KMS-11 (cell line): ENCODE results near the gene CDSN.
A peak's percentile ranks its signal among the peaks of the same experiment; 100 is the strongest.

ENCODE experiments used
- H2AFZ ChIP-seq: fragments of 200-600 bp; sonication (generic); 2 replicates; pipeline ENCODE4 v1.6.1; 2016; ENCODE audit warnings: antibody characterized with exemption, mixed run types, low read depth
- H3K27ac ChIP-seq: fragments of 200-600 bp; sonication (generic); 2 replicates; pipeline ENCODE4 v1.6.1; 2016; ENCODE audit warnings: mild to moderate bottlenecking, mixed run types
- H3K27me3 ChIP-seq: fragments of 200-600 bp; sonication (generic); 2 replicates; pipeline ENCODE4 v1.6.1; 2017; ENCODE audit warnings: mild to moderate bottlenecking, low read depth, mixed run types, moderate library complexity; ENCODE audit not compliant: insufficient read depth
- H3K36me3 ChIP-seq: fragments of 200-600 bp; sonication (generic); 2 replicates; pipeline ENCODE4 v1.6.1; 2017; ENCODE audit warnings: mild to moderate bottlenecking, mixed run types; ENCODE audit not compliant: insufficient read depth
- H3K4me1 ChIP-seq: fragments of 200-600 bp; sonication (generic); 2 replicates; pipeline ENCODE4 v1.6.1; 2016; ENCODE audit warnings: mild to moderate bottlenecking, low read depth, mixed run types; ENCODE audit not compliant: poor library complexity, severe bottlenecking
- H3K4me2 ChIP-seq: fragments of 200-600 bp; sonication (generic); 2 replicates; pipeline ENCODE4 v1.7.0; 2016; ENCODE audit warnings: mild to moderate bottlenecking, mixed run types
- H3K4me3 ChIP-seq: fragments of 200-600 bp; sonication (generic); IDR thresholded peaks from 2 replicates; pipeline ENCODE4 v1.6.1; 2017; ENCODE audit warnings: low read depth, low read length, mixed read lengths; ENCODE audit not compliant: insufficient read depth
- H3K79me2 ChIP-seq: fragments of 200-600 bp; sonication (generic); 2 replicates; pipeline ENCODE4 v1.6.1; 2016; ENCODE audit warnings: low read depth, mixed run types; ENCODE audit not compliant: insufficient read depth
- H3K9ac ChIP-seq: fragments of 200-600 bp; sonication (generic); 2 replicates; pipeline ENCODE4 v1.6.1; 2016; ENCODE audit warnings: mild to moderate bottlenecking, mixed run types
- H4K20me1 ChIP-seq: fragments of 200-600 bp; sonication (generic); 2 replicates; pipeline ENCODE4 v1.6.1; 2016; ENCODE audit warnings: mild to moderate bottlenecking, mixed run types; ENCODE audit not compliant: insufficient read depth
- CTCF ChIP-seq: fragments of 200-600 bp; sonication (generic); conservative IDR thresholded peaks from 2 replicates; pipeline ENCODE4 v1.6.1; 2017; ENCODE audit warnings: low read depth, mild to moderate bottlenecking, antibody characterized with exemption, low read length, moderate library complexity, mixed read lengths

Gene CDSN

GRCh38 chr6:31090973-31091364 lies 29.3 kb downstream of the CDSN start:
- Histone ChIP-seq H3K4me3 (no peak overlapping the region), H4K20me1 (no peaks in the 10 kb centered on the region), H3K36me3 (no peaks in the 10 kb centered on the region), H3K27me3 (no peaks in the 10 kb centered on the region), H3K27ac (no peak overlapping the region), H2AFZ (no peak overlapping the region), H3K4me2 (no peak overlapping the region), H3K9ac (no peak overlapping the region), H3K4me1 (peaks cover 4% of the 10 kb centered on the region), H3K79me2 (no peaks in the 10 kb centered on the region)
- TF ChIP-seq CTCF, result no peak

- H2AFZ ChIP-seq, result no peak overlapping the region
Measured at GRCh38 chr6:31090275-31090972, 29.8 kb downstream of the CDSN start.

GRCh38 chr6:31087494-31088089 lies 32.7 kb downstream of the CDSN start:
- no peaks in the 10 kb centered on the region for H3K36me3 ChIP-seq
- H3K27me3 ChIP-seq, result no peaks in the 10 kb centered on the region
- TF ChIP-seq CTCF, result peak; percentile 86
- H3K79me2 ChIP-seq, result no peaks in the 10 kb centered on the region
- H3K4me1 ChIP-seq, result peaks cover 4% of the 10 kb centered on the region
- H3K9ac ChIP-seq, result no peak overlapping the region
- H3K27ac ChIP-seq, result no peak overlapping the region
- H4K20me1 ChIP-seq, result no peaks in the 10 kb centered on the region
- H3K4me3 ChIP-seq, result no peak overlapping the region
- peak overlapping the region; percentile 8; the same call in 1 of the 2 replicates for H3K4me2 ChIP-seq
- no peak overlapping the region for H2AFZ ChIP-seq

More at GRCh38 chr6:31090275-31090972, 29.8 kb downstream of the CDSN start:
- Histone ChIP-seq H3K27ac (no peak overlapping the region), H3K36me3 (no peaks in the 10 kb centered on the region), H3K4me2 (no peak overlapping the region), H3K9ac (no peak overlapping the region), H3K79me2 (no peaks in the 10 kb centered on the region), H3K27me3 (no peaks in the 10 kb centered on the region), H3K4me1 (peaks cover 4% of the 10 kb centered on the region), H3K4me3 (no peak overlapping the region), H4K20me1 (no peaks in the 10 kb centered on the region)
- TF ChIP-seq CTCF, result no peak

- no peak overlapping the region for H3K4me3 ChIP-seq
- peak overlapping the region; percentile 8; the same call in 1 of the 2 replicates for H3K4me2 ChIP-seq
- no peak overlapping the region for H3K9ac ChIP-seq
- no peak overlapping the region for H2AFZ ChIP-seq
- H3K27me3 ChIP-seq, result no peaks in the 10 kb centered on the region
- peaks cover 4% of the 10 kb centered on the region for H3K4me1 ChIP-seq
- TF ChIP-seq CTCF, result no peak
- no peaks in the 10 kb centered on the region for H4K20me1 ChIP-seq
- no peaks in the 10 kb centered on the region for H3K36me3 ChIP-seq
- no peak overlapping the region for H3K27ac ChIP-seq
- no peaks in the 10 kb centered on the region for H3K79me2 ChIP-seq
Measured at GRCh38 chr6:31086788-31087440, 33.3 kb downstream of the CDSN start.
